Natural killer cell (primary cell): ENCODE results near the gene FLVCR1. TPM values are rescaled to one million over a fixed set of nuclear protein-coding genes. Genes with fewer than 3 reads are reported as not detected.

Experiments used
- ATAC-seq, 3 donors: fragments of 150-1000 bp in 2 of 3; fragments of 200-7000 bp in 1 of 3; cut with Tn5 transposase; 1 replicate in 1 of 3; 2 replicates in 2 of 3; pipeline ENCODE4 v1.10.0; 2021; ENCODE audit warnings: mild to moderate bottlenecking in 2 of 3, moderate library complexity in 2 of 3
- DNase-seq, 2 donors: peaks; one replicate each; pipeline versions ENCODE4 v3.0.0 to v3.0.0-alpha.2; 2013 to 2021; ENCODE audit warnings: mixed read lengths in 1 of 2
- H3K27ac ChIP-seq: one replicate; pipeline ENCODE4 v1.5.1; 2013; ENCODE audit warnings: mild to moderate bottlenecking, low read length
- H3K27me3 ChIP-seq: one replicate; pipeline ENCODE4 v1.6.1; 2013; ENCODE audit warnings: low read length; ENCODE audit not compliant: control insufficient read depth, insufficient read depth
- H3K36me3 ChIP-seq: one replicate; pipeline ENCODE4 v1.6.1; 2013; ENCODE audit warnings: low read length; ENCODE audit not compliant: control insufficient read depth, insufficient read depth
- H3K4me1 ChIP-seq: one replicate; pipeline ENCODE4 v1.6.1; 2013; ENCODE audit warnings: low read length; ENCODE audit not compliant: control insufficient read depth, insufficient read depth
- H3K4me3 ChIP-seq: one replicate; pipeline ENCODE4 v1.5.1; 2013; ENCODE audit warnings: low read length
- H3K9me3 ChIP-seq: one replicate; pipeline ENCODE4 v1.6.1; 2013; ENCODE audit warnings: low read length; ENCODE audit not compliant: control insufficient read depth, insufficient read depth
- H3K27ac Mint-ChIP-seq, 2 donors: one replicate each; pipeline ENCODE4 v1.8.0; 2022; ENCODE audit warnings: mild to moderate bottlenecking in 2 of 2, mixed read lengths in 2 of 2, moderate library complexity in 1 of 2
- H3K27me3 Mint-ChIP-seq, 2 donors: one replicate each; pipeline ENCODE4 v1.8.0; 2022; ENCODE audit warnings: low read depth in 2 of 2, mixed read lengths in 2 of 2
- H3K36me3 Mint-ChIP-seq: one replicate; pipeline ENCODE4 v1.8.0; 2022; ENCODE audit warnings: mixed read lengths
- H3K4me1 Mint-ChIP-seq, 2 donors: one replicate each; pipeline ENCODE4 v1.8.0; 2022; ENCODE audit warnings: mixed read lengths in 2 of 2
- H3K4me3 Mint-ChIP-seq: one replicate; pipeline ENCODE4 v1.8.0; 2022; ENCODE audit warnings: mild to moderate bottlenecking, moderate library complexity, mixed read lengths
- H3K9me3 Mint-ChIP-seq, 2 donors: one replicate each; pipeline ENCODE4 v1.8.0; 2022; ENCODE audit warnings: mixed read lengths in 2 of 2
- CTCF ChIP-seq: fragments of 200-600 bp; IDR thresholded peaks from one replicate; pipeline ENCODE4 v1.8.0; 2022; ENCODE audit warnings: antibody characterized with exemption
- WGBS: methylation state at CpG from one replicate; pipeline ENCODE4 v1.1.7; 2013; ENCODE audit warnings: missing lambda C conversion rate; ENCODE audit not compliant: insufficient coverage; 5-methylcytosine and 5-hydroxymethylcytosine counted together
- intact Hi-C: fragments of 100-400 bp; cut with micrococcal nuclease; formaldehyde crosslinking; loops from one replicate; pipeline ENCODE4 v1.14.2; 2022
- total RNA-seq, 4 donors: library from RNA; stranded (reverse); fragments of 120-200 nt in 1 of 4; gene quantifications; one replicate each; pipeline versions ENCODE4 v1.2.3 to v1.2.4, GENCODE V29; 2013 to 2022

The FLVCR1 gene
- total RNA-seq, 3 donors from 2014 or later (not counting 1 experiment from before 2014, with no cell fraction given) = 8.1 to 15.0 (median 11.4) TPM

DNA sequence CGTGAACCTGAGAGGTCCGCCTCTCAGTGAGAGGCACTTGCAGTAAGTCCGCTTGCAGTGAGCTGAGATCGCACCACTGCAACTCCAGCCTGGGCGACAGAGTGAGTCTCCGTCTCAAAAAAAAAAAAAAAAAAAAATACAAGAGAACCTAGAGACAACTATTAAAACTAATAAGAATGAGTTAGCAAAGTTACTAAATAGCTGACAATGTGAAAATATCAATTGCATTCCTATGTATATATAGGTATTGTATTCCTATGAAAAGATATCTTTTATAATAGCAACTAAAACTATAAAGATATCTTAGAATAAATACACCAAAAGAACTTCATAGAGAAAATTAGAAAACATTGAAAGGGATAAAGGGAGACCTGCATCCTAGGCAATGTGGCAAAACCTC, 20.3 kb downstream of the FLVCR1 start:
- intact Hi-C loops = no loop called here
- ATAC-seq = no peak

DNA sequence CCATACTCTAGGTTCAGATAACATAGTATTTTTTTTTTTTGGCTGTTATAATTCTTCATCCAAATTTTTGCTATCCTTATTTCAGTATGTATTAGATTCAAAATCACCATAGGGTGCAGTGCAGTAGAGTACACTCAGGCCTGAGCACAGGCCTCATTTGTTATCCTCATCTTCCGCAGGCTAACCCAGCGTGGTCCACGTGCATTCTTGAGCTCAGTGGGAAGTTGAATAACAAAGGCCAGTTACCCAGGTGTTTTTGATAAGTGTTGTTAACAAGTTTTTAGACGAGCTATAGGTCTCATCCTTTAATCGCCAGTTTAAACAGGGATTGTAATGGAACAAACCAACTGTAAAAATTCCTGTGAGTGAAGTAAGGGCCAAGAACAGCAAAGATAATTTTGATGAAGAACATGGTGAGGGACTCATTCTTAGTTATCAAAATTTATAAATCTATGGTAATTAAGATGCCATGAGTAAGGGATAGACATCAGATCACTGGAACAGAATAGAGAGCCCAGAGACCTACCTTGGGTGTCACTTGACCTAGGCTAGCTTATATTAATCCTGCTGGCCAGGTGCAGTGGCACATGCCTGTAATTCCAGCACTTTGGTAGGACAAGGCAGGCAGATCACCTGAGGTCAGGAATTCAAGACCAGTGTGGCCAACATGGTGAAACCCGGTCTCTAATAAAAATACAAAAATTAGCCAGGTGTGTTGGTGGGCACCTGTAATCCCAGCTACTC, 22.0 kb downstream of the FLVCR1 start:
- intact Hi-C loops = no loop called here
- H3K4me3 ChIP-seq = no peak overlapping the region
- Mint-ChIP-seq H3K4me3 (no peak overlapping the region), H3K36me3 (peaks cover 6% of the 10 kb centered on the region), H3K27me3 (no peaks in the 10 kb centered on the region), H3K4me1 (no peaks in the 10 kb centered on the region), H3K9me3 (no peaks in the 10 kb centered on the region), H3K27ac (no peak overlapping the region)
- 96% methylated on average over 6 of the region's 6 CpGs for WGBS
- DNase-seq (no peak), ATAC-seq (no peak)
- H3K36me3 ChIP-seq = peaks cover 14% of the 10 kb centered on the region
- no peak for TF ChIP-seq CTCF
- no peaks in the 10 kb centered on the region for H3K9me3 ChIP-seq
- no peak overlapping the region for H3K27ac ChIP-seq
- H3K27me3 ChIP-seq = no peaks in the 10 kb centered on the region
- no peaks in the 10 kb centered on the region for H3K4me1 ChIP-seq

More for the DNA sequence above, 20.3 kb downstream of the FLVCR1 start:
- H3K4me3 Mint-ChIP-seq = no peak overlapping the region
- Histone ChIP-seq H3K36me3 (peaks cover 16% of the 10 kb centered on the region), H3K4me1 (no peaks in the 10 kb centered on the region), H3K4me3 (no peak overlapping the region), H3K27me3 (no peaks in the 10 kb centered on the region), H3K9me3 (no peaks in the 10 kb centered on the region), H3K27ac (no peak overlapping the region)
- WGBS = 98% methylated on average over 5 of the region's 6 CpGs
- no peaks in the 10 kb centered on the region for H3K9me3 Mint-ChIP-seq
- H3K27me3 Mint-ChIP-seq = no peaks in the 10 kb centered on the region
- no peak for TF ChIP-seq CTCF
- peaks cover 11% of the 10 kb centered on the region for H3K36me3 Mint-ChIP-seq
- H3K27ac Mint-ChIP-seq = no peak overlapping the region
- no peaks in the 10 kb centered on the region for H3K4me1 Mint-ChIP-seq
- no peak for DNase-seq

- ATAC-seq = no peak
- no peaks in the 10 kb centered on the region for H3K9me3 ChIP-seq
- no peak overlapping the region for H3K27ac ChIP-seq
- no peak for DNase-seq
- WGBS = 96% methylated on average over 2 of the region's 4 CpGs
- peaks cover 25% of the 10 kb centered on the region for H3K36me3 ChIP-seq
- no peaks in the 10 kb centered on the region for H3K4me1 ChIP-seq
- intact Hi-C loops = no loop called here
- no peak for TF ChIP-seq CTCF
- H3K4me3 Mint-ChIP-seq = no peak overlapping the region
- no peak overlapping the region for H3K4me3 ChIP-seq
- no peak overlapping the region for H3K27ac Mint-ChIP-seq
- H3K36me3 Mint-ChIP-seq = peaks cover 7% of the 10 kb centered on the region
- H3K27me3 ChIP-seq = no peaks in the 10 kb centered on the region
- H3K27me3 Mint-ChIP-seq = no peaks in the 10 kb centered on the region
- no peaks in the 10 kb centered on the region for H3K9me3 Mint-ChIP-seq
- no peaks in the 10 kb centered on the region for H3K4me1 Mint-ChIP-seq
These were observed 26.5 kb downstream of the FLVCR1 start for GRCh38 chr1:212884592-212884991.

DNA sequence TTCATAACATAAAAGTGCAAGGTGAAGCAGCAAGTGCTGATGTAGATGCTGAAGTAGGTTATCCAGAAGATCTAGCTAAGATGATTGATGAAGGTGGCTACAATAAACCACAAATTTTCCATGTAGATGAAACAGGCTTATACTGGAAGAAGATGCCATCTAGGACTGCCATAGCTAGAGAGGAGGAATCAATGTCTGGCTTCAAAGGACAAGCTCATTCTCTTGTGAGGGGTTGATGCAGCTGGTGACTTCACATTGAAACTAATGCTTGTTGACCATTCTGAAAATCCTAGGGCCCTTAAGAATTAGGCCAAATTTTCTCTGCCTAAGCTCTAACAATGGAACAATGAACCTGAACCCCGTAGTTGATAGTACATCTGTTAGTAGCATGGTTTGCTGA, 34.0 kb downstream of the FLVCR1 start:
- H3K36me3 ChIP-seq = peaks cover 43% of the 10 kb centered on the region

More for the DNA sequence above, 34.0 kb downstream of the FLVCR1 start:
- no peaks in the 10 kb centered on the region for H3K27me3 Mint-ChIP-seq
- no peak overlapping the region for H3K27ac ChIP-seq
- no peaks in the 10 kb centered on the region for H3K27me3 ChIP-seq
- TF ChIP-seq CTCF = no peak
- no peaks in the 10 kb centered on the region for H3K4me1 ChIP-seq
- no peaks in the 10 kb centered on the region for H3K9me3 ChIP-seq
- no peak for DNase-seq
- H3K4me3 Mint-ChIP-seq = no peak overlapping the region
- H3K9me3 Mint-ChIP-seq = no peaks in the 10 kb centered on the region
- no peak overlapping the region for H3K27ac Mint-ChIP-seq
- H3K36me3 Mint-ChIP-seq = peaks cover 22% of the 10 kb centered on the region
- intact Hi-C loops = no loop called here
- H3K4me3 ChIP-seq = no peak overlapping the region
- 100% methylated on average over 1 of the region's 1 CpG for WGBS
- no peaks in the 10 kb centered on the region for H3K4me1 Mint-ChIP-seq
- no peak for ATAC-seq
